WTC11 (cell line): ENCODE measurements around the gene SS18. TPM values are rescaled to one million over a fixed set of nuclear protein-coding genes. Genes with fewer than 3 reads are reported as not detected.

ENCODE experiments used
- ATAC-seq: fragments of 200-7000 bp; cut with Tn5 transposase; 2 replicates; pipeline ENCODE4 v1.10.0; 2021; ENCODE audit warnings: mild to moderate bottlenecking, moderate library complexity
- CTCF ChIA-PET: fragments of 300-600 bp; sonication (Branson Sonifier 250); formaldehyde crosslinking; loops from one replicate; lab custom pipeline; 2021; ENCODE audit warnings: antibody characterized with exemption; lab: Charles Lee
- POLR2A ChIA-PET: fragments of 350-600 bp; sonication (Branson Sonifier 250); formaldehyde crosslinking; loops from one replicate; lab custom pipeline; 2021; ENCODE audit warnings: antibody characterized with exemption; lab: Charles Lee
- DNase-seq: peaks from one replicate; pipeline ENCODE4 v3.0.0; 2021; ENCODE audit warnings: low spot score
- H3K27ac Mint-ChIP-seq: 2 replicates; pipeline ENCODE4 v1.8.0; 2021; ENCODE audit warnings: mixed read lengths
- H3K27me3 Mint-ChIP-seq: 2 replicates; pipeline ENCODE4 v1.8.0; 2021; ENCODE audit warnings: low read depth, mild to moderate bottlenecking, moderate library complexity, mixed read lengths
- H3K36me3 Mint-ChIP-seq: 2 replicates; pipeline ENCODE4 v1.8.0; 2021; ENCODE audit warnings: mixed read lengths
- H3K4me1 Mint-ChIP-seq: 2 replicates; pipeline ENCODE4 v1.8.0; 2022; ENCODE audit warnings: mixed read lengths
- H3K4me3 Mint-ChIP-seq: 2 replicates; pipeline ENCODE4 v1.8.0; 2021; ENCODE audit warnings: mild to moderate bottlenecking, moderate library complexity, mixed read lengths
- H3K9me3 Mint-ChIP-seq: 2 replicates; pipeline ENCODE4 v1.8.0; 2021; ENCODE audit warnings: mixed read lengths
- ATF1 ChIP-seq: sonication (generic); formaldehyde crosslinking; IDR thresholded peaks from 2 replicates; pipeline ENCODE4 v1.8.1; 2023; ENCODE audit warnings: mild to moderate bottlenecking, moderate library complexity, missing genetic modification reagents
- CTCF ChIP-seq: fragments of 200-600 bp; IDR thresholded peaks from 2 replicates; pipeline ENCODE4 v1.8.0; 2022; ENCODE audit warnings: antibody characterized with exemption
- E2F1 ChIP-seq: sonication (generic); formaldehyde crosslinking; IDR thresholded peaks from 2 replicates; pipeline ENCODE4 v1.8.0; 2022; ENCODE audit warnings: mild to moderate bottlenecking, missing genetic modification reagents
- E2F4 ChIP-seq: sonication (generic); formaldehyde crosslinking; IDR thresholded peaks from 2 replicates; pipeline ENCODE4 v1.8.1; 2022; ENCODE audit warnings: low read depth, mild to moderate bottlenecking, moderate library complexity, missing genetic modification reagents, borderline replicate concordance
- E2F5 ChIP-seq: sonication (generic); formaldehyde crosslinking; IDR thresholded peaks from 2 replicates; pipeline ENCODE4 v1.8.1; 2022; ENCODE audit warnings: mild to moderate bottlenecking, moderate library complexity, missing genetic modification reagents
- EMX1 ChIP-seq: fragments of 250-450 bp; sonication (Bioruptor Pico); IDR thresholded peaks from 2 replicates; pipeline ENCODE4 v1.8.0; 2021; ENCODE audit warnings: mild to moderate bottlenecking
- ESRRA ChIP-seq: sonication (generic); formaldehyde crosslinking; IDR thresholded peaks from 2 replicates; pipeline ENCODE4 v1.8.1; 2022; ENCODE audit warnings: mild to moderate bottlenecking, missing genetic modification reagents, borderline replicate concordance
- ETV6 ChIP-seq: sonication (generic); formaldehyde crosslinking; IDR thresholded peaks from 2 replicates; pipeline ENCODE4 v1.8.1; 2022; ENCODE audit warnings: mild to moderate bottlenecking, missing genetic modification reagents
- GABPB1 ChIP-seq: sonication (generic); formaldehyde crosslinking; IDR thresholded peaks from 2 replicates; pipeline ENCODE4 v1.8.1; 2023; ENCODE audit warnings: mild to moderate bottlenecking, missing genetic modification reagents
- JAZF1 ChIP-seq: fragments of 250-450 bp; sonication (Bioruptor Pico); IDR thresholded peaks from 2 replicates; pipeline ENCODE4 v1.9.0; 2021; ENCODE audit warnings: moderate library complexity, mild to moderate bottlenecking, inconsistent platforms
- MAX ChIP-seq: sonication (generic); formaldehyde crosslinking; IDR thresholded peaks from 2 replicates; pipeline ENCODE4 v1.8.0; 2022; ENCODE audit warnings: mild to moderate bottlenecking, missing genetic modification reagents
- MYBL2 ChIP-seq: sonication (generic); formaldehyde crosslinking; IDR thresholded peaks from 2 replicates; pipeline ENCODE4 v1.8.1; 2023; ENCODE audit warnings: mild to moderate bottlenecking, moderate library complexity, missing genetic modification reagents
- NR1H2 ChIP-seq: sonication (generic); formaldehyde crosslinking; IDR thresholded peaks from 2 replicates; pipeline ENCODE4 v1.9.0; 2021; ENCODE audit warnings: mild to moderate bottlenecking, moderate library complexity, missing genetic modification reagents
- NR3C1 ChIP-seq: sonication (generic); formaldehyde crosslinking; conservative IDR thresholded peaks from 2 replicates; pipeline ENCODE4 v1.8.1; 2023; ENCODE audit warnings: low read depth, mild to moderate bottlenecking, missing genetic modification reagents
- PREB ChIP-seq: sonication (generic); formaldehyde crosslinking; IDR thresholded peaks from 2 replicates; pipeline ENCODE4 v1.8.1; 2022; ENCODE audit warnings: mild to moderate bottlenecking, missing genetic modification reagents, moderate library complexity, borderline replicate concordance
- TEAD4 ChIP-seq: sonication (generic); formaldehyde crosslinking; IDR thresholded peaks from 2 replicates; pipeline ENCODE4 v1.8.0; 2022; ENCODE audit warnings: mild to moderate bottlenecking, missing genetic modification reagents
- ZBTB43 ChIP-seq: sonication (generic); formaldehyde crosslinking; IDR thresholded peaks from 2 replicates; pipeline ENCODE4 v1.8.1; 2023; ENCODE audit warnings: mild to moderate bottlenecking, missing genetic modification reagents
- ZMAT4 ChIP-seq: fragments of 250-450 bp; sonication (Bioruptor Pico); IDR thresholded peaks from 2 replicates; pipeline ENCODE4 v1.9.0; 2021; ENCODE audit warnings: mild to moderate bottlenecking
- ZNF219 ChIP-seq: sonication (generic); formaldehyde crosslinking; IDR thresholded peaks from 2 replicates; pipeline ENCODE4 v1.8.0; 2023; ENCODE audit warnings: missing genetic modification reagents, mild to moderate bottlenecking, borderline replicate concordance
- ZNF263 ChIP-seq: sonication (generic); formaldehyde crosslinking; IDR thresholded peaks from 2 replicates; pipeline ENCODE4 v1.8.1; 2022; ENCODE audit warnings: low read depth, mild to moderate bottlenecking, moderate library complexity, missing genetic modification reagents
- ZNF512 ChIP-seq: sonication (generic); formaldehyde crosslinking; IDR thresholded peaks from 2 replicates; pipeline ENCODE4 v1.8.1; 2022; ENCODE audit warnings: missing genetic modification reagents, borderline replicate concordance
- ZNF532 ChIP-seq: fragments of 250-450 bp; sonication (Bioruptor Pico); IDR thresholded peaks from 2 replicates; pipeline ENCODE4 v1.9.0; 2021; ENCODE audit warnings: mild to moderate bottlenecking, borderline replicate concordance
- total RNA-seq: library from RNA; stranded (reverse); gene quantifications from 3 replicates; pipeline ENCODE4 v1.2.3, GENCODE V29; 2021

Gene SS18
- total RNA-seq, 1 experiment from 2014 or later = 73.0 TPM

- H3K4me1 Mint-ChIP-seq = peaks cover 25% of the 10 kb centered on the region
- DNase-seq (peak; percentile 42), ATAC-seq (peak; percentile 9)
- CTCF ChIA-PET = interaction anchor here (1.0 kb wide), 1 partner anchor 216 kb away, joined by 3 read pairs; no protein-coding TSS in a partner anchor
- no peaks in the 10 kb centered on the region for H3K9me3 Mint-ChIP-seq
- peak overlapping the region; percentile 98 for H3K4me3 Mint-ChIP-seq
- peaks cover 6% of the 10 kb centered on the region for H3K36me3 Mint-ChIP-seq
- POLR2A ChIA-PET = no interaction called here
- H3K27me3 Mint-ChIP-seq = no peaks in the 10 kb centered on the region
- H3K27ac Mint-ChIP-seq = peak overlapping the region; percentile 97
- TF ChIP-seq NR3C1 = no peak
- no peak for TF ChIP-seq ZNF532 (CRISPR knock-in tag)
- TF ChIP-seq GABPB1 (CRISPR knock-in tag) = 0 out of 2 replicates have a peak, but pooled peaks have one; percentile 19
- no peak for TF ChIP-seq PREB
- TF ChIP-seq ZNF263 (CRISPR knock-in tag) = no peak
- 0 out of 2 replicates have a peak, but pooled peaks have one; percentile 26 for TF ChIP-seq E2F4 (CRISPR knock-in tag)
- no peak for TF ChIP-seq NR1H2 (CRISPR knock-in tag)
- TF ChIP-seq MAX (CRISPR knock-in tag) = peak; percentile 37
- TF ChIP-seq ZNF512 = no peak
- 0 out of 2 replicates have a peak, but pooled peaks have one; percentile 12 for TF ChIP-seq ZNF219 (CRISPR knock-in tag)
- TF ChIP-seq ZBTB43 (CRISPR knock-in tag) = 0 out of 2 replicates have a peak, but pooled peaks have one; percentile 25
- TF ChIP-seq ETV6 (CRISPR knock-in tag) = peak; percentile 44; the same call in 1 of the 2 replicates
- TF ChIP-seq CTCF = no peak
- no peak for TF ChIP-seq JAZF1 (CRISPR knock-in tag)
- TF ChIP-seq MYBL2 (CRISPR knock-in tag) = peak; percentile 92
- no peak for TF ChIP-seq TEAD4
- TF ChIP-seq ATF1 = no peak
- no peak for TF ChIP-seq EMX1
- TF ChIP-seq ZMAT4 (CRISPR knock-in tag) = no peak
- 0 out of 2 replicates have a peak, but pooled peaks have one; percentile 28 for TF ChIP-seq ESRRA (CRISPR knock-in tag)
- peak; percentile 77; the same call in 1 of the 2 replicates for TF ChIP-seq E2F1
- 0 out of 2 replicates have a peak, but pooled peaks have one; percentile 6 for TF ChIP-seq E2F5
Observed at GRCh38 chr18:26091047-26091630, 726 bp upstream of the SS18 start.
